Right ventricle myocardium inferior (tissue), 1 donor: ENCODE measurements around the gene RETN. TPM values are rescaled to one million over a fixed set of nuclear protein-coding genes. Genes with fewer than 3 reads are reported as not detected.

Experiments used
- ATAC-seq: fragments of 200-7000 bp; cut with Tn5 transposase; one replicate; pipeline ENCODE4 v1.9.1; 2020; ENCODE audit warnings: mild to moderate bottlenecking, moderate library complexity
- DNase-seq: peaks from one replicate; pipeline ENCODE4 v3.0.0; 2021; ENCODE audit errors: missing footprints
- intact Hi-C: fragments of 100-400 bp; cut with DNase I; formaldehyde crosslinking; loops from one replicate; pipeline ENCODE4 v1.11.0; 2022
- long read RNA-seq: library from polyadenylated mRNA; unstranded; transcript quantifications from one replicate; pipeline ENCODE4 v2.0.0, GENCODE V29; 2021
- total RNA-seq: library from RNA; stranded (reverse); fragmentation: NEBNext Ultra II Directional; extraction: Animal tissue kit (Norgen Biotek cat#: 25700); gene quantifications from one replicate; pipeline ENCODE4 v1.2.1, GENCODE V29; 2021
- donor health status: DM: no; HTN: yes; CAD: no; lungs with severe emphysema.

Gene RETN, protein sequence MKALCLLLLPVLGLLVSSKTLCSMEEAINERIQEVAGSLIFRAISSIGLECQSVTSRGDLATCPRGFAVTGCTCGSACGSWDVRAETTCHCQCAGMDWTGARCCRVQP
- total RNA-seq, result 1.2 TPM
- long read RNA-seq, result 0 reads

- no peak for DNase-seq
- intact Hi-C loops, result no loop called here
Measured at GRCh38 chr19:7668842-7669241, at the start of gene RETN. RETN (plus strand) TSS chr19:7669049; CDS start chr19:7669327, 278 bp downstream.

GRCh38 chr19:7619671-7620441 lies 49.0 kb upstream of the RETN start:
- intact Hi-C loops, result no loop called here
- ATAC-seq, result no peak

More at GRCh38 chr19:7668842-7669241, at the start of gene RETN:
- no peak for ATAC-seq

GRCh38 chr19:7620442-7621412 lies 48.1 kb upstream of the RETN start:
- intact Hi-C loops, result no loop called here
- ATAC-seq, result no peak
- no peak for DNase-seq

More at GRCh38 chr19:7619671-7620441, 49.0 kb upstream of the RETN start:
- no peak for DNase-seq

GRCh38 chr19:7622933-7623685 lies 45.7 kb upstream of the RETN start:
- ATAC-seq, result no peak
- no peak for DNase-seq
- intact Hi-C loops, result no loop called here

DNA sequence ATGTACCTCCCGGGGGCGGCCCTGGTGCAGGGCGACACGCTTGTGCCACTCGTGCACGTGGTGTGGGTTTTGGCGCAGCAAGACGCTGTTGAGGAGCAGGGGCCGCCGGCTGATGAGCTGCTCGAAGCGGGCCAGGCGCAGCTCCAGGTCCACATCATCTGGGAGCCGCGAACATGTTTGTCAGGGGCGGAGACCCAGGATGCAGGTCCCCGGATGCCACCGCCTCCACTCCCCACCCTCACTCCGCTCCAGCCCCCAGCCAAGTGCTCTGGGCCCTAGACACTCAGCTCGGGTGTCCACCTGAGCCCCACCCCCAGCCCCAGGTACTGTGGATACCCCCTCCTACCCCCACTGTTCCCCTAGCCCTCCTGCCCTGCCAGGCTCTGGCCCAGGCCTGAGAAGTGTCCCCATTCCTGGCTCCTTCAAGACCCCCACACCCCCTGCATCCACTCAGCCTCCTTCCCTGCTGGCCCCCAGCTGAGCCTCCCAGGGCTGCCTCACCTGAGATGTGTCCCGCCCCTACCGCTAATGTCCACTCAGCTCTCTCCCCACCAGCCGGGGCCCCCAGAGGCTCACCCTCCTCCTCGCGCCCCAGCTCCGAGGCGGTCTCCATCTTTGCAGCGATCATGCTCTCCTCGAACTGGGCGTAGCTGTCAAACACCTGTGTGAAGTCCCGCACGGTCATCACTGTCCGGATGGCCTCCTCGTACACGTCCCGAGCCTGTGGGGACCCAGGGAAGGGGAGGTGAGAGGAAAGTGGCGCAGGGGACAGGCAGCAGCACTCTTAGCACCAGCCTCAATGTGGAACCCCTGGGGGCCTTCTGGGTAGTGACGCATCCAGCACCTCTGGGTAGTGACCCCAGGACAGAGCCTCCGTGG lies 44.9 kb upstream of the RETN start:
- ATAC-seq, result no peak
- DNase-seq, result no peak
- intact Hi-C loops, result no loop called here

- ATAC-seq (no peak), DNase-seq (peak; percentile 25)
- intact Hi-C loops, result loop anchor here (5.0 kb wide), 1 partner anchor 88 kb away; the partner anchor contains the start of gene PNPLA6
Measured at GRCh38 chr19:7624810-7625209, 44.0 kb upstream of the RETN start.

GRCh38 chr19:7625763-7626372 lies 43.0 kb upstream of the RETN start:
- intact Hi-C loops, result loop anchor here (5.0 kb wide), 1 partner anchor 89 kb away; the partner anchor contains the start of gene PNPLA6

GRCh38 chr19:7627166-7627565 lies 41.7 kb upstream of the RETN start:
- ATAC-seq, result no peak
- DNase-seq, result no peak
- intact Hi-C loops, result loop anchor here (5.0 kb wide), 1 partner anchor 90 kb away; the partner anchor contains the start of gene PNPLA6

More at GRCh38 chr19:7625763-7626372, 43.0 kb upstream of the RETN start:
- DNase-seq (no peak), ATAC-seq (no peak)

DNA sequence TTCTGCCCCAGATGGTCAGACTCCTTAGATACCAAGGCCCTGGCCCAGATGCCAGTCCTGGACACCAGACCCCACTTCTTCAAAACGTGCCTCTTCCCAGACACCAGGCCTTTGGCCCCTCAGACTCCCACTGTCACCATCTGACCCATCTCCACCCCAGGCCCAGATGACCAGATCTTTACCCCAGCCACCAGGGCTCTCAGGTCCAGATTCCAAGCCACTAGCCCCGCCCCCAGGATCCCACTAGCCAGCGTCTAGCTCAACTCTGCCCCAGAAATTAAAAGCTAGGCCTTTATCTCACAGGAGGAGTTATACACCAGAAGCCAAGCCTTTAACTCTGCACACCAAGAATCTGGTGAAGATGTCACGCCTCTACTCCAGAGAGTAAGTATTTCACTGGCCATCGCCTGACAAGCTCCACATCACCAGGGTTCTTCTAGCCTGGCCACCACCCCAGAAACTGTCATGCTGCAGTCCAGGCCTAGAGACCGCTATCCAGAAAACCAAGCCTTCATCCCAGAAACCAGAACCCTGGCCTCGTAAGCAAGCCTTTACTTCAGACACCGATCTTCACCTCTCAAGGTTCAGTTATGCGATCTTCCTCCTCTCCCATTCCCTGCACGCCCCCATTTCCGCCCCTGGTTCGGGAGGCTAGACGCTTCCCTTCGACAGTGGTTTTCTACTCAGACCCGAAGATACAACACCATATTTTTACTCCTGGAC lies 40.1 kb upstream of the RETN start:
- intact Hi-C loops, result loop anchor here (5.0 kb wide), 1 partner anchor 91 kb away; the partner anchor contains the start of gene PNPLA6
- ATAC-seq, result no peak
- no peak for DNase-seq

DNA sequence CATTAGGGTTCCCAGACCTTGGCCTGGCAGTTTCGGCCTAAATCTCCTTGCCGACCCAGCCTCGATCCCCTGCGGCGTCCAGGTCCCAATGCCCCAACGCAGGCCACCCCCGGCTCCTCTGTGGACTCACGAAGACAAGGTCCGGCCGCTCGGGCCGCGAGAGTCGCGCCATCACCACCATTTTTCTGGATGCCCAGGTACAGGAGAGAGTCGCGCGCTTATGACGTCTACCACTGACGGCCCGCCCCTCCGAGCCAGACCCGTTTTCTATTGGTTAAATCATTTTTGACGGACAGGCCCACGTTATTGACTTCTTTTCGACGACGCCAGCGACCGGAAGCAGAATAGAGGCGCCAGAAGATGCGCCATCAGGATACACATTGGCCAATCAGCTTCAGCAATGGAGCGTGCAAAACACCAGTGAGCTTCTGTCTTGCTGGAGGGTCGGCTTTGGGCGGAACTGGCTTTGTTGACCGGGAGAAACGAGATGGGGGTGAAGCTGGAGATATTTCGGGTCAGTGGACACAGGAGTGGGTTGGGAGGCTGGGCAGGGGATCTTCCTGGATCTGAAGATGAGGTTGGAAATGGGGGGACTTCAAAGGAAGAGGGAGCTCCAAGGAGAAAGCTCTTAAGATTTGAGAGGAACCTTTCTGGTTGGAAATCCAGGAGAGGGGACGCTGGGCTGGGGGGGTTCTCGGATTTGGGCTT lies 39.3 kb upstream of the RETN start, which contains the start of the genes PET100 and XAB2:
Gene PET100 (plus strand): TSS at position 447 of the 708 bp plus-strand sequence. CDS start 41 bp downstream, at position 488.
Gene XAB2 (minus strand): TSS at position 199 of the 708 bp plus-strand sequence. CDS start 18 bp downstream, at position 181.
- DNase-seq, result peak; percentile 97
- peak; percentile 98 for ATAC-seq
- intact Hi-C loops, result loop anchor here (5.0 kb wide), 1 partner anchor 92 kb away; the partner anchor contains the start of gene PNPLA6

DNA sequence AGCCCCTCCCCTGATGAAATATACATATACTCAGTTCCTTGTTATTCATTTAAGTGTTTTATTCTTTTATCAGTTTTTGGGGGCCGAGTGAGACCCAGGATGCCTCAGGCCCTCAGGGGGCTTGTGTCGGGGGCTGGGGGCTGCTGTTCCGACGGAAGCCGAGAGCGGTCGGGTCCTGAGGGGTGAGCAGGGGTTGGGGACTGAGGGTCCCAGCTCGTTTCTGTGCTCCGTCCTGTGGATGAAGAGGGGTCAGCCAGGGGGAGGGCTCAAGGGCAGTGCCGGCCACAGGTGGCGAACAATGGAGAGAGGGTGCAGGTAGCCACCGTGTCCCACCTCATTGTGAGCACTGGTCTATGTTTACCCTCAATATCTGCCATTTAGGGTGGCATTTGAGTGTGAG lies 37.3 kb upstream of the RETN start:
- DNase-seq, result no peak
- intact Hi-C loops, result no loop called here
- no peak for ATAC-seq

DNA sequence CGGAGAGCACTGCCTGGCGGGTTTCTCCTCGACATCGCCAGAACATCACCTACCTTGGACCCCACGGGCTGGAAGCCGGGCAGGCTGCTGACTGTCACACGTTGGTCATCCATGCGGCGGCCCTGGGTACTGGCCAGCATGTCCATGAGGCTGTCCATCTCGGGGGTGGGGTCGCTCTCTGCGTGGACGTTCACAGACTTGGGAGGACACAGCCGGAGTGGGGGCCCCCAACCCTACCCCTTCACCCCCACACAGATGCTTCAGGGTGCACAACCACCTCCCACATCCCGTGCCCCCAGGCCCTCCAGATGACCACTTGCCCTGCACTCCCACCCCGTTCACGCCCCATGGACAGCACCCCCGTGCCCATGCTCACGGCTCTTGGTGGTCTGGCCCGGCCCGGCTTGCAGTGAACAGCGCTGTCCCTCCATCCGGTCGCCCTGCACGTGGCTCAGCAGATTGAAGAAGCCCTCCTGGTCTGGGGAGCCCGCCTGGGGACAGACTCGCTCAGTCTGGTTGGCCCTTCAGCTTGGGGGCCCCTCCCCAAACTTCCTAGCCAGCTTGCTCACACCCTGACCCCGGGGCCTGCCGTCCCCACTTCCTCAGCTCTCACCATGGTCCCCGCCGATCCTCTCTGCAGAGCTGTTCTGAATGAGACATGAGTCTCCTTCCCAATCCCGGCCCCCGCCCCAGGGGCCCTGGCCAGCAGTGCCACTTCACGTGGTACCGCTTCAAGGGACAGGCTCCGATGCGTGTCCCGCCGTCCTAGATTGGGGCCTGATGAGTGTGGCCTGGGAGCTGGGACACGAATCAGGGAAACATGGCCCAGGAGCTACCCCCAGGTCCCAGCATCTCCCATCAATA lies 36.3 kb upstream of the RETN start:
- ATAC-seq (no peak), DNase-seq (no peak)
- intact Hi-C loops, result no loop called here

DNA sequence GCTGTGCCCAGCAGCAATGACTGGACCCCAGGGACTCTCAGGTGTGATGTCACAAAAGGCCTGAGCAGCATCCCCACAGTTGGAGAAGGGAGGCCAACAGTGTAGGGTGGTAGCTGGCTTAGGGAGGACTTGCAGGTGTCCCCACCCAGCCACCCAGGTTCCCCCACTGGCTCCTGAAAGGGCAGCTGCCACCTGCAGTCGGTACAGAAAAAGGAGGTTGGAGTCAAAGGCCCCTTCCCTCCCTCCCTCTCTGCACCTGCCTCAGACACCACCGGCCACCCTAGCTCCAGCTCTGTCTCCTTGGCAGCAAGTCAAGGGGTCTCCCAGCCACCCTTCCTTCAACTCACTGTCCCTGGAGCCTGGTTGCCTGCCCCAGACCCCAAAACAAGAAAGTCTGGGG lies 35.2 kb upstream of the RETN start, which contains the start of gene PCP2:
Gene PCP2 (minus strand): TSS at position 22 of the 400 bp plus-strand sequence. CDS start 262 bp downstream, outside the sequence.
- DNase-seq, result no peak
- no peak for ATAC-seq
- intact Hi-C loops, result no loop called here

- ATAC-seq (no peak), DNase-seq (no peak)
Measured at GRCh38 chr19:7635670-7636069, 33.2 kb upstream of the RETN start.

More at GRCh38 chr19:7635670-7636069, 33.2 kb upstream of the RETN start:
- intact Hi-C loops, result no loop called here
